Cardiac muscle cell (in vitro differentiated cells and primary cell): ENCODE results near the gene C6orf120. TPM values are rescaled to one million over a fixed set of nuclear protein-coding genes. Genes with fewer than 3 reads are reported as not detected.

ENCODE experiments used
- DNase-seq, 2 donors: peaks; one replicate each; pipeline versions ENCODE4 v3.0.0 to v3.0.0-alpha.2; 2010 to 2017; ENCODE audit warnings: low read depth in 1 of 2, low spot score in 1 of 2
- H3K27ac ChIP-seq: fragments of 200-600 bp; sonication (generic); 2 replicates; pipeline ENCODE4 v1.5.1; 2016
- H3K27me3 ChIP-seq: fragments of 200-600 bp; sonication (generic); 2 replicates; pipeline ENCODE4 v1.6.0; 2016; ENCODE audit warnings: control low read depth
- H3K36me3 ChIP-seq: fragments of 200-600 bp; sonication (generic); 2 replicates; pipeline ENCODE4 v1.5.1; 2016; ENCODE audit warnings: control low read depth
- H3K4me1 ChIP-seq: fragments of 200-600 bp; sonication (generic); 2 replicates; pipeline ENCODE4 v1.8.1; 2017; ENCODE audit warnings: low read depth, mild to moderate bottlenecking, mixed run types
- H3K4me3 ChIP-seq: fragments of 200-600 bp; sonication (generic); 2 replicates; pipeline ENCODE4 v1.5.1; 2016; ENCODE audit warnings: mild to moderate bottlenecking
- H3K9me3 ChIP-seq: fragments of 200-600 bp; sonication (generic); 2 replicates; pipeline ENCODE4 v1.5.1; 2017; ENCODE audit warnings: low read depth, mild to moderate bottlenecking, control low read depth
- CTCF ChIP-seq: IDR thresholded peaks from 2 replicates; pipeline ENCODE4 v1.5.1; 2012; ENCODE audit warnings: low read depth, mild to moderate bottlenecking, low read length
- polyA plus RNA-seq: library from polyadenylated mRNA; unstranded; fragments of >200 nt; fragmentation: Nextera tagmentation; extraction: Ambion mirVana; gene quantifications from 2 replicates; pipeline ENCODE4 v1.2.1, GENCODE V29; 2016
- total RNA-seq: library from RNA; depleted of rRNA; stranded (reverse); fragments of >200 nt; gene quantifications from 2 replicates; pipeline ENCODE4 v1.2.3, GENCODE V29; 2016

C6orf120 gene
- total and polyA plus RNA-seq, 2 experiments from 2014 or later, result 27.5 to 58.4 TPM

GRCh38 chr6:169738976-169739529, 37.1 kb downstream of the C6orf120 start:
- TF ChIP-seq CTCF, result no peak
- H3K27me3 ChIP-seq, result no peaks in the 10 kb centered on the region

GRCh38 chr6:169741344-169741743, 39.4 kb downstream of the C6orf120 start:
- Histone ChIP-seq H3K27ac (no peak overlapping the region), H3K4me3 (no peak overlapping the region), H3K27me3 (no peaks in the 10 kb centered on the region), H3K36me3 (no peaks in the 10 kb centered on the region), H3K4me1 (peaks cover 4% of the 10 kb centered on the region), H3K9me3 (no peaks in the 10 kb centered on the region)
- no peak for TF ChIP-seq CTCF
- DNase-seq, result no peak

More at GRCh38 chr6:169738976-169739529, 37.1 kb downstream of the C6orf120 start:
- H3K4me1 ChIP-seq, result peaks cover 4% of the 10 kb centered on the region
- no peak for DNase-seq
- H3K36me3 ChIP-seq, result no peaks in the 10 kb centered on the region
- H3K9me3 ChIP-seq, result no peaks in the 10 kb centered on the region
- peak overlapping the region; percentile 45 for H3K27ac ChIP-seq
- H3K4me3 ChIP-seq, result no peak overlapping the region

GRCh38 chr6:169745405-169745804, 43.5 kb downstream of the C6orf120 start:
- Histone ChIP-seq H3K36me3 (no peaks in the 10 kb centered on the region), H3K27me3 (no peaks in the 10 kb centered on the region), H3K27ac (no peak overlapping the region), H3K4me3 (no peak overlapping the region), H3K9me3 (no peaks in the 10 kb centered on the region), H3K4me1 (peaks cover 7% of the 10 kb centered on the region)
- no peak for TF ChIP-seq CTCF
- no peak for DNase-seq

- Histone ChIP-seq H3K27me3 (no peaks in the 10 kb centered on the region), H3K27ac (no peak overlapping the region), H3K36me3 (no peaks in the 10 kb centered on the region), H3K4me3 (no peak overlapping the region), H3K4me1 (peaks cover 10% of the 10 kb centered on the region), H3K9me3 (no peaks in the 10 kb centered on the region)
- TF ChIP-seq CTCF, result no peak
- no peak for DNase-seq
Observed at GRCh38 chr6:169746556-169746955, 44.6 kb downstream of the C6orf120 start.

GRCh38 chr6:169751242-169752073, 49.5 kb downstream of the C6orf120 start, which contains the start of the genes DYNLT2 and ERMARD:
TSS of gene DYNLT2 (minus strand) at chr6:169751572. CDS start at chr6:169751458, 114 bp downstream.
TSS of gene ERMARD (plus strand) at chr6:169751622. CDS start at chr6:169751658, 36 bp downstream.
- Histone ChIP-seq H3K27ac (peak within 1 kb of the TSS; percentile 99), H3K4me1 (peaks cover 23% of the 10 kb centered on the region), H3K27me3 (no peaks in the 10 kb centered on the region), H3K36me3 (peaks cover under 1% of the 10 kb centered on the region), H3K4me3 (peak within 1 kb of the TSS; percentile 64), H3K9me3 (no peaks in the 10 kb centered on the region)
- TF ChIP-seq CTCF, result peak; percentile 9
- peak; percentile 95 to 96 for DNase-seq
